Measurements from ENCODE around the gene SLC17A7. TPM values are rescaled to one million over a fixed set of nuclear protein-coding genes. Genes with fewer than 3 reads are reported as not detected.

Gene SLC17A7
- total and polyA plus RNA-seq, 2 of the 13 experiments (the other 11 are each of a cell fraction or from before 2014, with no cell fraction given) = 0.32 TPM; not detected in 1

GRCh38 chr19:49451430-49452181 lies 10.3 kb upstream of the SLC17A7 start, which contains the start of gene PIH1D1 (continued):
- TF ChIP-seq THAP9 (CRISPR knock-in tag; IDR thresholded peaks at IDR 0.05; ENCODE audit: borderline replicate concordance) (peak; percentile 82; the same call in 1 of the 2 replicates), ZNF607 (CRISPR knock-in tag; IDR thresholded peaks at IDR 0.05; ENCODE audit: borderline replicate concordance) (no peak; the same call in 1 of the 2 replicates), REST (IDR thresholded peaks at IDR 0.05; ENCODE audit: borderline replicate concordance in 1 of 2, low read depth in 1 of 2, low read length in 2 of 2) (no peak), MXI1 (IDR thresholded peaks at IDR 0.05; ENCODE audit: borderline replicate concordance, low read depth, low read length) (peak; percentile 88; the same call in 2 of the 3 replicates), ZFYVE20 (CRISPR knock-in tag; IDR thresholded peaks at IDR 0.05; ENCODE audit: borderline replicate concordance, low read depth) (no peak), NR1H2 (CRISPR knock-in tag; IDR thresholded peaks at IDR 0.05; ENCODE audit: borderline replicate concordance, low read depth) (no peak), ZFP36L2 (CRISPR knock-in tag; IDR thresholded peaks at IDR 0.05) (no peak), ZNF260 (CRISPR knock-in tag; IDR thresholded peaks at IDR 0.05; ENCODE audit: borderline replicate concordance, low read depth) (no peak), ZNF224 (CRISPR knock-in tag; IDR thresholded peaks at IDR 0.05) (no peak), FOXA3 (CRISPR knock-in tag; IDR thresholded peaks at IDR 0.05) (peak; percentile 96), KDM6A (CRISPR knock-in tag; IDR thresholded peaks at IDR 0.05; ENCODE audit: low read depth) (no peak), CHD2 (IDR thresholded peaks at IDR 0.05; ENCODE audit: low read depth, low read length) (peak; percentile 94), TEAD3 (CRISPR knock-in tag; optimal IDR thresholded peaks at IDR 0.05; ENCODE audit: borderline replicate concordance) (peak; percentile 77), GFI1 (CRISPR knock-in tag; IDR thresholded peaks at IDR 0.05; ENCODE audit: borderline replicate concordance) (no peak), PTBP1 (IDR thresholded peaks at IDR 0.05; ENCODE audit: low read depth, low read length, poor library complexity, severe bottlenecking) (no peak), FOSL1 (CRISPR knock-in tag; IDR thresholded peaks at IDR 0.05; ENCODE audit: borderline replicate concordance) (no peak), ZNF263 (CRISPR knock-in tag; IDR thresholded peaks at IDR 0.05) (no peak), CEBPB (IDR thresholded peaks at IDR 0.05; ENCODE audit: borderline replicate concordance, low read depth, low read length) (no peak), ZNF367 (CRISPR knock-in tag; IDR thresholded peaks at IDR 0.05; ENCODE audit: borderline replicate concordance) (no peak), STAG1 (CRISPR knock-in tag; IDR thresholded peaks at IDR 0.05) (no peak), JUND (CRISPR knock-in tag; IDR thresholded peaks at IDR 0.05) (no peak), SIX4 (CRISPR knock-in tag; IDR thresholded peaks at IDR 0.05) (0 out of 2 replicates have a peak, but pooled peaks have one; percentile 11), ZNF282 (IDR thresholded peaks at IDR 0.05; ENCODE audit: partially characterized antibody) (no peak), ZC3H13 (CRISPR knock-in tag; IDR thresholded peaks at IDR 0.05) (no peak)
